Panc1 (cell line): ENCODE results near the gene RNF220. TPM values are rescaled to one million over a fixed set of nuclear protein-coding genes. Genes with fewer than 3 reads are reported as not detected.

Experiments used
- ATAC-seq: fragments of 200-7000 bp; cut with Tn5 transposase; 2 replicates; pipeline ENCODE4 v1.9.1; 2020; ENCODE audit warnings: mild to moderate bottlenecking, moderate library complexity
- BruUV-seq: library from RNA; stranded (reverse); fragments of 400-500 nt; replicated peaks from 2 replicates; lab custom pipeline; 2021; lab: Mats Ljungman, UMichigan
- CTCF ChIA-PET: fragments of 300-600 bp; sonication (Branson Sonifier 250); formaldehyde crosslinking; loops from one replicate; lab custom pipeline; 2022; ENCODE audit warnings: antibody characterized with exemption; lab: Charles Lee
- POLR2A ChIA-PET: fragments of 300-600 bp; sonication (Branson Sonifier 250); formaldehyde crosslinking; loops from one replicate; lab custom pipeline; 2022; ENCODE audit warnings: antibody characterized with exemption; lab: Charles Lee
- DNase-seq: peaks from one replicate; pipeline ENCODE4 v3.0.0-alpha.2; 2010; ENCODE audit warnings: low read depth, low spot score
- H3K27ac ChIP-seq: 2 replicates; pipeline ENCODE4 v1.5.1; 2011; ENCODE audit warnings: mild to moderate bottlenecking, low read length, inconsistent platforms
- H3K27me3 ChIP-seq: fragments of 200-500 bp; sonication (Bioruptor generic); 2 replicates; pipeline ENCODE4 v1.6.0; 2014; ENCODE audit warnings: low read length, inconsistent platforms; ENCODE audit not compliant: control insufficient read depth, insufficient read depth
- H3K36me3 ChIP-seq: fragments of 200-500 bp; sonication (Bioruptor generic); 2 replicates; pipeline ENCODE4 v1.5.1; 2014; ENCODE audit warnings: inconsistent platforms, mild to moderate bottlenecking, low read length, moderate library complexity; ENCODE audit not compliant: control insufficient read depth, insufficient read depth
- H3K4me1 ChIP-seq: 2 replicates; pipeline ENCODE4 v1.5.1; 2011; ENCODE audit warnings: inconsistent platforms, mild to moderate bottlenecking, low read length, moderate library complexity; ENCODE audit not compliant: control insufficient read depth, insufficient read depth
- H3K4me3 ChIP-seq, 2 experiments: 2 replicates each; pipeline ENCODE4 v1.5.1; 2011 to 2012; ENCODE audit warnings: low read depth in 2 of 2, low read length in 2 of 2, mild to moderate bottlenecking in 2 of 2, inconsistent platforms in 1 of 2, moderate library complexity in 1 of 2
- H3K9me3 ChIP-seq: fragments of 200-500 bp; sonication (Bioruptor generic); 2 replicates; pipeline ENCODE4 v1.5.1; 2014; ENCODE audit warnings: low read depth, mild to moderate bottlenecking, inconsistent platforms, low read length, moderate library complexity; ENCODE audit not compliant: control insufficient read depth, insufficient read depth
- CTCF ChIP-seq: fragments of 450-650 bp; IDR thresholded peaks from 2 replicates; pipeline ENCODE4 v1.5.1; 2017; ENCODE audit warnings: mild to moderate bottlenecking
- POLR2AphosphoS5 ChIP-seq: IDR thresholded peaks from 2 replicates; pipeline ENCODE4 v1.6.1; 2012; ENCODE audit warnings: mild to moderate bottlenecking, low read depth, low read length, moderate library complexity
- REST ChIP-seq, 2 experiments: IDR thresholded peaks; 2 replicates each; pipeline ENCODE4 v1.6.1; 2011 to 2012; ENCODE audit warnings: low read depth in 2 of 2, control low read depth in 1 of 2, low read length in 1 of 2, mild to moderate bottlenecking in 1 of 2, moderate library complexity in 1 of 2; ENCODE audit not compliant: insufficient read depth in 1 of 2
- SIN3A ChIP-seq: IDR thresholded peaks from 2 replicates; pipeline ENCODE4 v1.6.1; 2012; ENCODE audit warnings: low read depth, mild to moderate bottlenecking, low read length, moderate library complexity, borderline replicate concordance; ENCODE audit not compliant: insufficient read depth
- TCF7L2 ChIP-seq: IDR thresholded peaks from 2 replicates; pipeline ENCODE4 v1.6.1; 2011; ENCODE audit warnings: mild to moderate bottlenecking, low read depth, low read length, inconsistent platforms
- in situ Hi-C: cut with HindIII; loops from 2 replicates; pipeline ENCODE4 v1.10.0; 2016; ENCODE audit warnings: low sequenced_read_pairs, low pct_unique_long_range_greater_than_20kb
- intact Hi-C: fragments of 100-400 bp; cut with micrococcal nuclease; formaldehyde crosslinking; loops from one replicate; pipeline ENCODE4 v1.10.0; 2022; ENCODE audit not compliant: unreplicated experiment
- total RNA-seq: library from RNA; stranded (reverse); gene quantifications from one replicate; pipeline ENCODE4 v1.2.1, GENCODE V29; 2021; ENCODE audit not compliant: unreplicated experiment

RNF220 gene
- total RNA-seq, 1 experiment from 2014 or later = 64.9 TPM

DNA sequence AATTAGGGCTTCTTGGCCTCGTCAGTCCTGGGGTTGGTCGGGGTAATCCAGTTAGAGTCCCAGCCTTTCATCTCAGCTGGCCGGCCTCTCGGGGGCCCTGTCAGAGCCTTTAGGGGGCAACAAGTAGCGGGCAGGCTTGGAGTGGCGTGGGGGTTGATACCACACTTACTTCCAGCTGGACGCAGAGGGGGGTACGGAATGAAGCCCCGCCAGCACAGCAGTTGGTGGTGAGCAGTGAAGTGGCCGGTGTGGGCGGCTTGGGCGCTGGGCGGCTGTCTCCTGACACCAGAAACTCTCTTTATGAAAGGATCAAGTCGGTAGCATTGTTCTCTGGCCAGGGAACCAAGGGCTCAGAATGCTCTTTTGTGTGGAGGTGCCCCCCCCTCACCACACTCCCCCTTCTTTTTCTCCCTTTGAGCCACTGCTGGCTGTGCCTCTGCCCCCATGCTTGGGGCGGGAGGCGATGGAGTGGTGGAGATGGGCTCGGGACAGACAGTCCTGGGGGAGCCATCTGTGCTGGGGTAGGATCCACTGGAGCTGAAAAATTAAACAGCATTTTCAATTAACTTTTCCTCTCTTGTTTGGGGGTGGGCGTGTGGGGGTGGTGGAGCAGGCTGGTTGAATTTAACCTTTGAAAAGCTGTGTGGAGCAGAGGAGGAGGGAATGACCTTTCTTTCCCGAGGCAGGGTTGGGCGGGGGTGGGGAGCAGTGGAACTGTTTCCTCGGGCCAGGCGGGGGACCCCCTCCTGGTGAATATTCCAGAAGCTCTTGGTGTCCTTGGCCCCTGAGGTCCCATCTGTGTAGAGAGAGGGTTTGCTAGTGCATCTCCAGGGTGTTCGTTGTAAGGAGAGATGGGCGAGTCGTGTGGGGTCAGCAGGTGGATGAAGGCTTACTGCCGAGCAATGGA, 102.7 kb downstream of the RNF220 start:
- POLR2A ChIA-PET = interaction anchor here (0.7 kb wide), 1 partner anchor 19 kb away, joined by 4 read pairs; no protein-coding TSS in a partner anchor
- BruUV-seq = no TSS peak
- in situ Hi-C loops = no loop called here
- intact Hi-C loops = no loop called here
- ATAC-seq (no peak), DNase-seq (no peak)
- TF ChIP-seq TCF7L2 = no peak
- no peak for TF ChIP-seq REST (IDR thresholded peaks at IDR 0.05; ENCODE audit: insufficient read depth in 1 of 2, low read depth in 2 of 2, low read length in 1 of 2)
- TF ChIP-seq CTCF = no peak
- no peak for TF ChIP-seq POLR2AphosphoS5
- TF ChIP-seq SIN3A = no peak
- Histone ChIP-seq H3K9me3 (no peaks in the 10 kb centered on the region), H3K36me3 (no peaks in the 10 kb centered on the region), H3K27me3 (no peaks in the 10 kb centered on the region), H3K4me3 (no peak overlapping the region), H3K4me1 (no peaks in the 10 kb centered on the region), H3K27ac (no peak overlapping the region)
- CTCF ChIA-PET = no interaction called here

DNA sequence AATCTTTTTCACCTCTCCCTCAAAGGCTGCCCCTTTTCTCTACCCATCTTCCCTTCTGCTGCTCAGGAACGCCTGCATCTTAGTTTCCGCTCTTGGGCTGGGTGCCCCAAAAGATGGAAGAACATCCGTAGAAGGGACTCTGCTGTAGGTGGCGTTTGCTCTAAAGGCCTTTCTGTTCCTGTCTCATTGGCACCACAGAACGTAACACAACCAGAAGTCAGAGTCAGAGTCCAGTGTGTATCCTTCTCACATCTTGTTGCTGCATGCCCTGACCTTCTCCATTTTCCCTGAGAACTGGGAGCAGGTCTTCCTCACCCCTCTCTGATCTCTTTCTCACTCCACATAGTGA, 103.3 kb downstream of the RNF220 start:
- Histone ChIP-seq H3K36me3 (no peaks in the 10 kb centered on the region), H3K4me3 (no peak overlapping the region), H3K27me3 (no peaks in the 10 kb centered on the region), H3K4me1 (no peaks in the 10 kb centered on the region), H3K9me3 (no peaks in the 10 kb centered on the region), H3K27ac (no peak overlapping the region)
- DNase-seq (no peak), ATAC-seq (no peak)
- ChIA-PET POLR2A (no interaction called here), CTCF (no interaction called here)
- intact Hi-C loops = no loop called here
- in situ Hi-C loops = no loop called here
- BruUV-seq = no TSS peak
- TF ChIP-seq POLR2AphosphoS5 (no peak), TCF7L2 (no peak), REST (IDR thresholded peaks at IDR 0.05; ENCODE audit: insufficient read depth in 1 of 2, low read depth in 2 of 2, low read length in 1 of 2) (no peak), CTCF (no peak), SIN3A (no peak)
